Fibroblast of mammary gland (primary cell): ENCODE measurements around the gene RBBP4.
"Not testable (repeated sequence)": the region's sequence is repeated elsewhere in the genome, so short reads cannot be mapped to it uniquely, and the experiment has no call there.

ENCODE experiments used
- DNase-seq: peaks from one replicate; pipeline ENCODE4 v3.0.0-alpha.2; 2010; ENCODE audit warnings: low read depth
- H3K4me3 ChIP-seq: 2 replicates; pipeline ENCODE4 v1.5.1; 2011; ENCODE audit warnings: low read depth, mild to moderate bottlenecking, low read length, moderate library complexity; ENCODE audit not compliant: control insufficient read depth
- TF ChIP-seq, protein P1 (sequence below): conservative IDR thresholded peaks from 2 replicates; pipeline ENCODE4 v1.5.1; 2011; ENCODE audit warnings: low read depth, low read length, inconsistent platforms; ENCODE audit not compliant: control insufficient read depth, insufficient read depth

RBBP4 gene

DNA sequence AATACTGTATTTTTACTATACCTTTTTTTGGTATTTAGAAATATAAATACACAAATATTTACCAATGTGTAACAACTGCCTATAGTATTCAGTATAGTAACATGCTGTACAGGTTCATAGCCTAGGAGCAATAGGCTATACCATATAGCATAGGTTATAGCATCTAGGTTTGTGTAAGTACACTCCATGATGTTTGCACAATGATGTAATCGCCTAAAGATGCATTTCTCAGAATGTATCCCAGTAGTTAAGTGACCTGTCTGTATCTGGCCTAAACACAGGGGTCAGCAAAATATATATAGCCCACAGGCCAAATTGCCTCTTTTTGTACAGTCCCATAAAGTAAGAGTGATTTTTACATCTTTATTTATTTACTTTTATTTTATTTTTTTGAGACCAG is 24.8 kb upstream of the RBBP4 start:
- H3K4me3 ChIP-seq: no peak overlapping the region
- TF ChIP-seq, protein P1, sequence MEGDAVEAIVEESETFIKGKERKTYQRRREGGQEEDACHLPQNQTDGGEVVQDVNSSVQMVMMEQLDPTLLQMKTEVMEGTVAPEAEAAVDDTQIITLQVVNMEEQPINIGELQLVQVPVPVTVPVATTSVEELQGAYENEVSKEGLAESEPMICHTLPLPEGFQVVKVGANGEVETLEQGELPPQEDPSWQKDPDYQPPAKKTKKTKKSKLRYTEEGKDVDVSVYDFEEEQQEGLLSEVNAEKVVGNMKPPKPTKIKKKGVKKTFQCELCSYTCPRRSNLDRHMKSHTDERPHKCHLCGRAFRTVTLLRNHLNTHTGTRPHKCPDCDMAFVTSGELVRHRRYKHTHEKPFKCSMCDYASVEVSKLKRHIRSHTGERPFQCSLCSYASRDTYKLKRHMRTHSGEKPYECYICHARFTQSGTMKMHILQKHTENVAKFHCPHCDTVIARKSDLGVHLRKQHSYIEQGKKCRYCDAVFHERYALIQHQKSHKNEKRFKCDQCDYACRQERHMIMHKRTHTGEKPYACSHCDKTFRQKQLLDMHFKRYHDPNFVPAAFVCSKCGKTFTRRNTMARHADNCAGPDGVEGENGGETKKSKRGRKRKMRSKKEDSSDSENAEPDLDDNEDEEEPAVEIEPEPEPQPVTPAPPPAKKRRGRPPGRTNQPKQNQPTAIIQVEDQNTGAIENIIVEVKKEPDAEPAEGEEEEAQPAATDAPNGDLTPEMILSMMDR: no peak
- DNase-seq: no peak

DNA sequence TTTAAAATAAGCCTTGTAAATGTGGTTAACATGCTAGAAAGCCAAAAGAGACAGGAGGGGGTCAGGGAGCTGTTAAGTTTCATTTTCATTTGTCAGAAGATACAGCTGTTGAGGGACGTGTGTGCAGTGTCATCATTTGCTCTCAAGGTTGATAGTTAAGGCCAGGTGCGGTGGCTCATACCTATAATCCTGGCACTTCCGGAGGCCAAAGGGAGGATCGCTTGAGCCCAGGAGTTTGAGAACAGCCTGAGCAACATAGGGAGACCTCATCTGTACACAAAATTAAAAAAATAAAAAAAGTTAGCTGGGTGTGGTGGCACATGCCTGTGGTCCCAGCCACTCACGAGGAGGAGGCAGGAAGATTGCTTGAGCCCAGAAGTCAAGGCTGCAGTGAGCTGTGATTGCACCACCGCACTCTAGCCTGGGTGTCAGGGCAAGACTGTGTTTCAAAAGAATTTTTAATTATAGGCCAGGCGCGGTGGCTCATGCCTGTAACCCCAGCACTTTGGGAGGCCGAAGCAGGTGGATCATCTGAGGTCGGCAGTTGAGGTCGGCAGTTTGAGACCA is 23.3 kb upstream of the RBBP4 start:
- no peak for DNase-seq
- H3K4me3 ChIP-seq: no peak overlapping the region

DNA sequence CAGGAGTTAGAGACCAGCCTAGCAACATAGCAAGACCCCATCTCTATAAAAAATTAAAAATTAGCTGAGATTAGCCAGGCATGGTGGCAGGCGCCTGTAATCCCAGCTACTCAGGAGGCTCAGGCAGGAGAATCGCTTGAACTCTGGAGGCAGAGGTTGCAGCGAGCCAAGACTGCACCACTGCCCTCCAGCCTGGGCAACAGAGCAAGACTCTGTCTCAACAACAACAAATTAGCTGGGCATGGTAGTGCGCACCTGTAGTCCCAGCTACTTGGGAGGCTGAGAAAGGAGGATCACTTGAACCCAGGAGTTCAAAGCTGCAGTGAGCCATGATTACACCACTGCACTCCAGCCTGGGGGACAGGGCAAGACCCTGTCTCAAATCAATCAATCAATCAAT is 20.8 kb upstream of the RBBP4 start:
- DNase-seq, H3K4me3 ChIP-seq: not testable (repeated sequence)

More for the DNA sequence above, 23.3 kb upstream of the RBBP4 start:
- TF ChIP-seq, protein P1: no peak

DNA sequence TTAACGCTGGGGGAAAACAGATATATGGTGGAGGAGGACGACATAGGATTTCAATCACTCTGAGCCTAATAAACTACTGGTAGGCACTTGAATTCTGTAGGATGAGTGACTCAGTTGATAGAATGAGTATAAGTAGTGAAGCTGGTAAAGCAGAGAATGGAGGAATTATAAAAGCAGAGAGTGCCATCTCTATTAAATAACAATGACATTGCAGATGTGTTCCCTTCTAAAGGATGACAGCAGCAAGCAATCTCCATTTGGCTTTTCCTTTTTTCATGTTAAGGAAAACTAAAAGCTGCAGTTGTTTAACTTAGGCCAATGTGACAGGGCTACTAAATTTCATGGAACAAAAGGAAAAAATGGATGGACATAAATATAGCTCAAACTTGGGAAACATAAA is 18.2 kb upstream of the RBBP4 start:
- no peak for DNase-seq
- H3K4me3 ChIP-seq: no peak overlapping the region
- TF ChIP-seq, protein P1: no peak

DNA sequence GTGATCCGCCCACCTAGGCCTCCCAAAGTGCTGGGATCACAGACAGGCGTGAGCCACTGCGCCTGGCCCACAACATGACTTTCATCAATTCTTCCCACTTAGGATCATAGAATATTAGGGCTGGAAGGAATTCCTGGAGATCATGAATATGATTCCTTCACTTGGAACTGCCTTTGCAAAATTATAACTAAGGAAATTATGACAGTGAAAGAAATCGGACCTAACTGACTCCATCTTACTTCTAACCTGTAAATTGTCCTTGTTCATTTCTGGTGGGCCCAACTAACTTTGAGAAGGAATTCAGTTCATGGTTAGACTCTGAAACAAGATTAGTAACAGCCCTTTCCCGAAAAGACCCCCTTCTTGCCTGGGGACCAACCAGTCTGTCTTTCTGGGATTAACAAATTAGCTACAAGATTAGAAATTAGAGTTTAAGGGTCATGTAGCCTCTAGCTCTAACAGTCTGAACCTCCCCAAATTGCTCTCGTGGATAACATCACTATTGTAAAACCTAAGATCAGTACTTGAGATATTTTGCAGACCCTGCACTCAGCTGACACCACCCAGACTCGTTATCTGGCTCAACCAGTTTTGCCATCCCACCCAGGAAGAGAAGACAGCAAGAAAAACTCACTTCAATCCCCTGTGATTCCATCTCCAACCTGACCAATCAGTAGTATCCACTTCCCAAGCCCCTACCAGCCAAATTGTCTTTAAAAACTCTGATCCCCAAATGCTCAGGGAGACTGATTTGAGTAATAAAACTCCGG is 15.3 kb upstream of the RBBP4 start:
- TF ChIP-seq, protein P1: no peak
- no peak for DNase-seq
- no peak overlapping the region for H3K4me3 ChIP-seq

DNA sequence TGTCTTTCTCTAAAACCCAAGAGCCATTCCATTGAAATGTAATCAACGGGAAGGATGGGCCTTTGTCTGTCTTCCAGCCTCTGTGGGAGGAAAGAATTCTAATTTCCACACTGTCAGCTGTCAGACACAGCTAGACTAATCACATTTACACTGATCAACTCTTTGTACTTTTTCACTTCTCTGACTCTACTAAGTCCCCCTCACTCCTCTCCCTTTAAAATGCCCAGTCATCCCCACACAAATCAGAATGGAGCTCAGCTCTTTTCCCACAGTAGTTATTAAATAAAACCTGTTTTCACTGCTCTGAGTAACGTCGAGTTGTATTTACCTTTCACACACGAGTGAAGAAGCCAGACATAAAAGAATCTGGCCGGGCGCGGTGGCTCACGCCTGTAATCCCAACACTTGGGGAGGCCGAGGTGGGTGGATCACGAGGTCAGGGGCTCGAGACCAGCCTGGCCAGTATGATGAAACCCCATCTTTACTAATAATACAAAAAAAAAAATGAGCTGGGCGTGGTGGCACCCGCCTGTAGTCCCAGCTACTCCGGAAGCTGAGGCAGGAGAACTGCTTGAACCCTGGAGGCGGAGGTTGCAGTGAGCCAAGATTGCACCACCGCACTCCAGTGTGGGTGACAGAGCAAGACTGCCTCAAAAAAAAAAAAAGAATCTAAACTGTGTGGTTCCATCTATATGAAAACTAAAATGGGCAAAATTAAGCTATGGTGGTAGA is 13.9 kb upstream of the RBBP4 start:
- no peak overlapping the region for H3K4me3 ChIP-seq
- DNase-seq: peak; percentile 30
- TF ChIP-seq, protein P1: no peak

DNA sequence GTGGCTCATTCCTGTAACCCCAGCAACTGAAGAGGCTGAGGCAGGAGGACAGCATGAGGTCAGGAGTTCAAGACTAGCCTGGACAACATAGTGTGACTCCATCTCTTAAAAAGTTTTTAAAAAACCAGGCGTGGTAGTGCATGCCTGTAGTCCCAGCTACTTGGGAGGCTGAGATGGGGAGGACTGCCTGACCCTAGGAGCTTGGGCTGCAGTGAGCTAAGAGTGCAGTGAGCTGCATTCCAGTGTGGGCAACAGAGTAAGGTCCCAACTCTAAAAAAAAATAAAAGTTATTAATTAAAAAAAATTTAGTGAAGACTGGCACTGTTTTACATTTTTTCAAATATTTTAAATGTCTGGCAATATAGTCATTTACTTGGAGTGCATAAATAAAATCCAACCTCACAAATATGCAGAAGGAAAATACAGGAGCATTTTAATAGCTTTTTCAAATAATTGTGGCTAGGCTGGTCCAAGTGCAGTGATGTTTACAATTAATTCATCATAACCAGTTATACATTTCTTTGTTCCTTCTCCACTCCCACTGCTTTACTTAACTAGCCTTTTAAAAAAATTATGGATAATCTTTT is 11.4 kb upstream of the RBBP4 start:
- H3K4me3 ChIP-seq: no peak overlapping the region
- TF ChIP-seq, protein P1: no peak
- no peak for DNase-seq

DNA sequence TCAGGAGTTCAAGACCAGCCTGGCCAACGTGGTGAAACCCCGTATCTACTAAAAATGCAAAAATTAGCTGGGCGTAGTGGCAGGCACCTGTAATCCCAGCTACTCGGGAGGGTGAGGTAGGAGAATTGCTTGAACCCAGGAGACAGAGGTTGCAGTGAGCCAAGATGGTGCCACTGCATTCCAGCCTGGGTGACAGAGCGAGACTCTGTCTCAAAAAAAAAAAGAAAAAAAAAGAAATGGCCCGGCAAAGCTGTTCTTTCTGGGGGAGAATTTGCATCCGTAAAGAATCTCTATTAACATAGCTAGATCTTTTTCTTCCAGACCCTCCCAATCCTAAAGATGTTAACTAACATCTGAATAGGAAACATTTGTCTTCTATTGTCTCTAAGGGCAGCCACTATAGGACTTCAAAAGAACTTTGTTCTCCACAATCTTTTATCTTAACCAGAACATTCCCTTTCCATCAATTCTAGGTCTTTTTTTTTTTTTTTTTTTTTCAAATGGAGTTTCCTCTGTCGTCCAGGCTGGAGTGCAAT is 8.6 kb upstream of the RBBP4 start:
- DNase-seq: not testable (repeated sequence)

More for the DNA sequence above, 8.6 kb upstream of the RBBP4 start:
- not testable (repeated sequence) for H3K4me3 ChIP-seq
